HG02884 (cell line): ENCODE measurements around the gene AIP.
"Not testable (repeated sequence)": the region's sequence is repeated elsewhere in the genome, so short reads cannot be mapped to it uniquely, and the experiment has no call there.

Experiments used
- ATAC-seq: cut with Tn5 transposase; IDR thresholded peaks from one replicate; pipeline ENCODE4 v1.9.1; 2021; ENCODE audit warnings: mild to moderate bottlenecking, moderate library complexity; ENCODE audit not compliant: unreplicated experiment

Gene AIP

DNA sequence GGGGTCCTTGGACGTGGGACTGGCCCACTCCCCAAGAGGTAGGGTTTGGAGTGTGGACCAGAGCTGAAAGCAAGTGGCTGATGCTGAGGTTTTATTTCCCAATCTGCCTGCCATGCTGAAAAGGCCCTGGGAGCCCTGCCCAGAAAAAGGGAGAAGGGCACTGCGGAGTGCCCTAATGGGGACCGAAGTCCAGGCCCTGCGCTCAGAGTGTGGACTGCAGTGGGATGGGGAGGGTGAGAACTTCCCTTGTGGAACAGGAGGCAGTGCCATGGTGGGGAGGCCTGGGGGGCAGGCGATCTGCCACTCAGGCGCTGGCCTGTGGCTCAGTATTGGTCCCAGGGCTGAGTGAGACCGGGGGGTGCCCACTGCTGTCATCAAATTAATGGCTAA lies 34.6 kb upstream of the AIP start:
- ATAC-seq: no peak

DNA sequence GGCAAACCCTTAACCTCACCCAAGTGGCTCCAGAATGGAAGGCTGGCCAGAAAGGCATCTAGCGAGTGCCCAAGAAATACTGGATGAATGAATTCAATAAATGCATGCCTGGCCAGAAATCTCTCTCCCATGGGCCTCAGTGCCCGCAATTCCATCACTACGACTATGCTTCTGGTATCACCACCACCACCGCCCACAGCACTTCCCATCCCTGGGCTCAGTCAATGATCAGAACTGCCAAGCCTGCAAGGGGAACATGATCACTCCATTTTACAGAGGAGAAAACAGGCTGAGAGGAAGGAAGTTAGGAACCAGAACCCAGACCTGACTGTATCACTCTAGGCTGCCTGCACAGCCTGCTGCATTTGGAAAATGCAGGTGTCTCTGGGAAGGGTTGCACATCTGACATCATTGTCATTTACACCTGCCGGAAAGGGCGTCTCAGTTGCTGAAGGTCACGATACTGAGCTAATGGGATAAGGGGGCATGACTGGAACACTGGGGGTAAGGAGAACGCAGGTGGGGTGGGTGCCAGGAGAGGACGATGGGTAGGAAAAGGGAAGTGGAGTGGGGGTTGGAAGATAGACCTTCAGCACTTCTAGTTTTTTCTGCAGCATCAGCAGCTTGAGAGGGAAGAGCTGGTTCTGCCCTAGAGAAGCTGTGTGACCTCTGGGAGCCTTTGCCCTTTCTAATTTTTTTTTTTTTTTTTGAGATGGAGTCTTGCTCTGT lies 33.5 kb upstream of the AIP start:
- no peak for ATAC-seq

DNA sequence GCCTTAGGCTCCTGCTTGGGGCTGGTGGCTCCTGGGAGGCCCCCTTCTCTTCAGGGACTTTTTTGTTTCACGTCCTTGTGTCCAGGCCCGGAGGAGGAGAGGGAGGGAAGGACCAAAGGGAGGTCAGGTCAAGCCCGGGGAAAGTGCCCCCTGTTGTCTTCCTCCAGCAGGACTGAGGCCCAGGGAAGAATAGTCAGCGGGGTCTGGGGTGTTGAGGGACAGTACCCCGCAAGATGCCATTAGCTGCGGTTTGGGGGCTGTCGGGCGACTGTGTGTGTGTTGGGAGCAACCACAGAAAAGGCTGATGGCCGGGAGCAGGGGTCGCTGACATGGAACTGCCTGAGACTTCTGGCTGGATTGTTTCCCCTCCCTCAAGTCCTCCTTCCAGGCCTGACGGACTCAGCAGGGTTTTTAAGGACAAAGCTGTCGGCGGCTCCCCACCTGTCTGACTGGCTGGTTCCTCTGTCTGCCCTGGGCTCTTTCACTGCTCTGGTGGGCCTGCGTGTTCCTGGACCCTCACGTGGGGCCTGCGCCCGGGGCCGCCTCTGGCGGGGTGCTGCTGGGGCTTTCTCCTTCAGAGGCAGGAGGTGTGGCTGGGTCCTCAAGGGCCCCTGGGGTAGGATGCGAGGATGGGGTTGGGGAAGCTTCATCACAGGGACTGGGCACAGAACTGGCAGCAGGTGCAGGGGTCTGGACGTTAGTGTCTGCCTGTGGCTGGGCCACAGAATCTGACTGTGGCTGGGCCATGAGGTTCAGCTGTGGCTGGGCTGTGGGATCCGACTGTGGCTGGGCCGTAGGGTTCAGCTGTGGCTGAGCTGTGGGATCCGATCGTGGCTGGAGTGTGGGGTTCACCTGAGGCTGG lies 31.8 kb upstream of the AIP start:
- no peak for ATAC-seq

DNA sequence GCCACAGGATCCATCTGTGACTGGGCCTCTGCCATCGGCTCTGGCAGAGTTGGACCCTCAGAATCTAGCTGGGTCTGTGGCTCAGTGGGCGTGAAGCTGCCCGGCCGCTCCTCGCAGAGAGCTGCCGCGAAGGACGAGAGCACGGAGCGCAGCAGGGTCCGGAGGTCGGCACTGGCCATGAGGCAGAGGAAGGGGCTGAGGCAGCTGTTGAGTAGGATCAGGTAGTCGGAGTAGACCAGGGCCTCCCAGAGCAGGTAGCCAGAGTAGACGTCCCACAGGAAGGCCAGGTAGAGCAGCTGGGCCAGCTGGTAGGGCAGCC lies 31.2 kb upstream of the AIP start:
- no peak for ATAC-seq

DNA sequence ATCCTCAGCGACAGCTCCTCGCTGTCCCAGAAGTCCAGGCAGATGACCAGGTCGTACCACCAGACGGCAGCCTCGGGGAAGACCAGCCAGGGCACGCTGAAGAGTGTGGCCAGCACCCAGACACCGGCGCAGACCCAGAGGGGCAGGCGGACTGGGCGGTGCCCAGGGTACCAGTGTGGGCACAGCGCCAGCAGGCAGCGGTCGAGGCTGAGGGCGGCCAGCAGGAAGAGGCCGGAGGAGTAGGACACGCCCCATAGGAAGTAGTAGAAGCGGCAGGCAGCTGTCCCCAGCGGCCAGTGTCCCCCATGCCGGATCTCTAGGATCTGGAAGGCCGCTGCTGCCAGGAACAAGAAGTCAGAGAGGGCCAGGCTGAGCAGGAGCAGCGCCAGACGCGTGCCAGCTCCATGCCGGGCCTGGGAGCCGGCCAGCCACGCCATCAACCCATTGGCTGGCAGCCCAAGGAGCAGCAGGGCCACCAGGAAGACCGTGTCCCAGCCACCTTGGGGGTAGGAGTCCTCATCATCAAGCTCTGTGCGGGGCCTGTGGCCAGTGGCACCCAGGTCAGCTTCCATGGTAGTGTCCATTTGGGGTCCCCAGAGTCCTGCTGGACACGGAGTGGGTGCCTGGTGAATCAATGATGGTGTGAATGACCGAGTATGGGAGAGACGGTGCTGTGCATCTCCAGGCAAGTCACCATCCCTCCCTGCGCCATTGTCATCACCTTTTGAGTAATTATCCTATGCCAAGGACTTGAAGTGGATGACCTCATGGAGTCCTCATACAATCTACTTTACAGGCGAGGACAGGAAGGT lies 30.5 kb upstream of the AIP start, which contains the start of gene GPR152:
Gene GPR152, minus strand, starts transcription at position 589 of the 812 bp plus-strand sequence. Its CDS starts 5 bp downstream, at position 584.
- ATAC-seq: no peak

DNA sequence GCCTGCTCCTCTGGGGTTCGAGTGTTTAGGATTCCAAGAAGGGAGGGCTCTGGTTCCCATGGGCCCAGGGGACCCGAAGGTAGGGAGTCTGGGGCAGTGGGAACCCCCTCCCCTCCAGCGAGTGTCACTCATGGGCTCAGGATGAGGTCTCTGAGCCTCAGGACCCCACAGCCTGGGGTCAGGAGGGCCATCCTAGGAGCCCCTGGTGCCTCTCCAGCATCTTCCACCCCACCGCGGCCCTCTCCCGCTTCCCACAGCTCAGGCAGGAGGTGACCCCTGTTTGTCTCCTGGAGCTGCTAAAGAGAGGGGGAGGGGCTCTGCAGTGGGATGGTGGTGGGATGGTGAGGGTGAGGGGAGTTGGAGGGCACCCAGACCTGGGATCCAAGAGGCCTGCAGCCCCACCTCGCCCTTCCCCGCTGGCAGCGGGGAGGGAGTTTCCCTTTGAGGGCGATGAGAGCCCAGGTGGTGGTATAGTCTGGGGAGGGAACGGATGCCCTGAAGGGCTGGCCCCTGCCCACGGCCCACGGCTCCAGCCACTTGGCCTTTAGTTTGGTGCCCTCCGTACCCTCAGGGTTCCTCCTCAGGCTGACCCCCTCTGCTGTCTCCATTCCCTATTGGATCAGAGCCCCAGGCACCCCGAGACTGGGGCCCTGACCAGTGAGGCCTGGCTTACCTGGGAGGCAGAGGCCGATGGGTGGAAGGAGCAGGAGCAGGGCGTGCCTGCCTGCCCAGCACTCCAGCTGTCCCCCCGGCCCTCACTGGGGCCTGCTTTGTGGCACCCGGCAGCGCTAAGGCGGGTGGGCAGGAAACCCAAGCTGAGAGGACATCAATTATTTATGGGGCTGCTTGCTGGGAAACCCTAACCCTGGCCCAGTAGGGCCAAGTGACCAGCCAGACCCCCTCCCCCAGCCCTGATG lies 28.8 kb upstream of the AIP start:
- ATAC-seq: no peak

DNA sequence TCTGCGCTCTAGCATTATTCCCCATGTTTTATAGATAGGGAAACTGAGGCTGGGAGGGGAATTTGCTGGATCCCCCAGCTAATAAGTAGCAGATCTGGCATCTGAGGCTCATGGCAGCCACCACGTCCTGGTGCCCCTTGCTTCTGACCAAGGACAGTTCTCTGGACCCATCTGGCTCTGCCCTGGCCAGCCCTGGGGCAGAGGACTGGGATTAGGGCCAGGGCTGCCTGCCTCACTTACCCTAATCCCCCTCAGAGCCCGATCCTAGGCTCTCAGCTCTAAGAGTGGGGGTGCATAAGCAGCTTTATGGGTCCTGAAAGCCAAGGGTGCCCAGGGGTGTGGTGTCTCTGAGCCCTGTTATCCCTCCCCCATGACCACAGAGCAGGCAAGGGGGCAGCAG lies 27.8 kb upstream of the AIP start, which contains the start of gene CABP4:
Gene CABP4, plus strand, starts transcription at position 301 of the 400 bp plus-strand sequence. Its CDS starts 70 bp downstream, at position 371.
- ATAC-seq: no peak

DNA sequence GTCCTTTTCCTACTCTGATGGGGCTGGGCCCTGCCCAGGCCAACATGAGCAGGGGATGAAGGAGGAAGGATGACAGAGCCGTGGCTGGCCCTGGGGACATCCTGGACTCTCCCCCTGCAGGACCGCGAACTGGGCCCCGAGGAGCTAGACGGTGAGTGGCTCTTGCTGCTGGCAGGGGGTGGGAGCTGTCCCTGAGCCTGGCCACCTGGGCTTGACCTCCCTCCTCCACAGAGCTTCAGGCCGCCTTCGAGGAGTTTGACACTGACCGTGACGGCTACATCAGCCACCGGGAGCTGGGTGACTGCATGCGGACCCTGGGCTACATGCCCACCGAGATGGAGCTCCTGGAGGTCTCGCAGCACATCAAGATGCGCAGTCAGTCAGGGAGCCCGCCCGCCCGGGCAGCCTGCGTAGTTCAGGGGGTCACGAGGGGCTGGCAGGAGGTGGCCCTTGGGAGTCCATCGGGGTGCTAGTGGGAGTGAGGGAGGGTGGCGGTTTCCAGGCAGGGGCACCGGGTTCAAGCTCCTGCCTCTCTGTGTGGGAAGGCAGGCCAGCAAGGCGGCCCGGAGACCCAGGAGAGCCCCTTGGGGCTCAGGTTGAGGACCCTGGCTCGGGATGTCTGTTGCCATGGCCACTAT lies 26.6 kb upstream of the AIP start:
- no peak for ATAC-seq

DNA sequence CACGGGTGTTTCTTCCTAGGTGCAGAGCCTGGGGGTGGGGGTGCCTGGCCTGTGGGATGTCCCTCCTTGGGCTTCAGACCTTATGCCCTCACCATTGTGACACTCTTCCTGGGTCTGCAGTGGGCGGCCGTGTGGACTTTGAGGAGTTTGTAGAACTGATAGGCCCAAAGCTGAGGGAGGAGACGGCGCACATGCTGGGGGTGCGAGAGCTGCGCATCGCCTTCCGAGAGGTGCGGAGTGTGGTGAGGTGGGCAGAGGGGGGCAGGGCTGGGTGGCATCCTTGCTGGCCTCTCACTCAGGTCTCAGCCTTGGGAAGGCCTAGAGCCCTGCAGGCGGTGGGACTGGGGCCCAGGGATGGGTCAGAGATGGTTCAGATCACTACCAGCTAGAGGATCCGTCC lies 25.4 kb upstream of the AIP start:
- ATAC-seq: no peak

DNA sequence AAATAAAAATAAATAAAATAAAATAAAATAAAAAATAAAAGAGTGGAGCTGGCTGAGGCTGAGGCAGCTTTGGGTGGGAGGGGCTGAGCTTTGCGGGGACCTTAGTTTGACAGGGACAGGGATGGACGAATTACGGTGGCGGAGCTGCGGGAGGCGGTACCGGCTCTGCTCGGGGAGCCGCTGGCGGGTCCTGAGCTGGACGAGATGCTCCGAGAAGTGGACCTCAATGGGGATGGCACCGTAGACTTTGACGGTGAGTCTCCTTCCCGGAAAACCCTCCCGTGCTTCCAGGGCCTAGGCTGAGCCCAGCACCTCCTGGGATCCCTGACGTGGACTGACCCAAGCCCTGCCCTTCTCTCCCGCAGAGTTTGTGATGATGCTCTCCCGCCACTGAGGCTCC lies 24.6 kb upstream of the AIP start:
- ATAC-seq: no peak

DNA sequence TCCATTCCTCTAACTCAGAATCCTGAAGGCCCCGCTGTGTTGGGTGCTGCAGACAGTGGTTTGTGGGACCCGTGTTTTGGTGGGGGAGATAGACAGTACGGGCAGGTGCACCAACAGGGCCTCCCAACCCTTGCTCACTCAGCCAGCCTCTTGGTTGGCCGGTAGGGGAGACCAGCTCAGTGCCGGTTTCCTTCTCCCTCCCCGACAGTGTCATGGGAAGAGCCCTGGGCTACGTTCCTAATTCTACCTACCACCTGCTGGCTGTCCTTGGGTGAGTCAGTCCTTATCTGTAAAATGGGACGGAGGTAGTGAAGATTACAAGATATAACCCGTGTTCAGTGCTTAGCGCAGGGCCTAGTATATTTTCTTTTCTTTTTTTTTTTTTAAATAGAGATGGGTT lies 19.6 kb upstream of the AIP start:
- ATAC-seq: no peak

DNA sequence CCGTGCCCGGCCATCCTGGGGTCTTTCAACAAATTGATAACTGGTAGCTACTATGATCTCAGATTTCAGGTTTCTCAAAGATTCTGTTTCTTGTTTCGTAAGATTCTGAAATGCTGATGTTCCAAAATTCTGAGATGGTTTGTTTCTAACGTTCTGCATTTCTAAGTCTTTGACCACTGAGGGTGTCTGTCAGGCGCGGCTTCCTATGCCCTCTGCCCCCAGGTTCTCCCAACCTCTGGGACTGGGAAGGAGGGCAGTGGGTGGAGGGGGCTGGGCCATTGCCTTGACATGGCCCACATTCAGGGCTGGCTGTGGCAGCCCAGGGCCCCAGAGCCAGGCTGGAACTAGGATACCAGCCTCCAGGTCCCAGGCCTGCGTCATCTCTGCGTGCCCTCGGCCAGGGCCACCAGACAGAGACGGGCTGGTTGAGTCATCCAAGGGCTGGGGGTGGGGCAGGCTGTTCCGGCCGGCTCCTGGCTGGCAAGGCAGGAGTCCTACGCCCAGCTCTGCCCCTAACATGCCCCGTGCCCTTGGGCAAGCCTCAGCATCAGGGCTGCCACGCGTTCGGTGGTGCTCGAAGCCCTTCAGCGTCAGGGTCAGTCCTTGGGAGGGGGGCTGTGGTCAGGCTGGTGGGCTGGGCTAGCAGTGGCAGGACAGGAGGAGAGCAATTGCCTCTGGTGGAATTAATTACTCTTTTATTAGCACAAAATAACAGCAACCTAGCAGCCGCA lies 19.0 kb upstream of the AIP start:
- ATAC-seq: no peak

DNA sequence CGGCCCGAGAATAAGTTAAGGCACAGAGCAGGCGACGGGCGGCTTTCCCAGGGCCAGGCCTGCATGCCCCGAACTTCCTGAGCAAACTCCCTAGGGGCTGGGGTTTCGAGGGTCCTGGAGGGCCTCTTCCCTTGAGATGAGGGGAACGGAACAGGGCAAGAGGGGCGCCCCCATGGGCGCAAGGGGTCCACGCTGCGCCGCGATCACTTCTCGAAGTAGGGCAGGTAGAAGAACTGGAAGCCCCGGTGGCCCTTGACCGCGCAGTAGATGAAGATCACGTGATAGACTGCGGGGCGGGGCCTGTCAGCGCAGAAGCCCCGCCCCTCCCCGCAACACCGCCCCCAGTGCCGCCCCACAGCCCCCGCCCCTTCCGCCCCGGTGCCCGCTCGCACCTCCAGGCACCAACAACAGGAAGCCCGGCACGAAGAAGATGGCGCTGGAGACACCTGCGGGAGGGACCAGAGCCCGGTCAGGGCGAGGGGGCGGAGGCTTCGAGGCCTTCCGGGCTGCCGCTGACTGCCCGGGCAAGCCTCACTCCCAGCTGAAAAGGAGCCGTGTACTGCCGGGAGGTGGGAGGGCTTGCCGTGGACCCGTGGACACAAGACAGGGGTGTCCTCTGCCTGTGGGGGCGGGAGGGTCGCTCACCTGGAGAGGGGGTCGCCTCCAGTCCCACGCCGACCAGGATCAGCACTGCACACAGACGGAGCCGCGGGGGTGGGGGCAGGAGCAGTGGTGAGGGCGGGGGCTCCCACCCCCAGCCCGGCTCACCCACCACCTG lies 18.2 kb upstream of the AIP start:
- no peak for ATAC-seq

DNA sequence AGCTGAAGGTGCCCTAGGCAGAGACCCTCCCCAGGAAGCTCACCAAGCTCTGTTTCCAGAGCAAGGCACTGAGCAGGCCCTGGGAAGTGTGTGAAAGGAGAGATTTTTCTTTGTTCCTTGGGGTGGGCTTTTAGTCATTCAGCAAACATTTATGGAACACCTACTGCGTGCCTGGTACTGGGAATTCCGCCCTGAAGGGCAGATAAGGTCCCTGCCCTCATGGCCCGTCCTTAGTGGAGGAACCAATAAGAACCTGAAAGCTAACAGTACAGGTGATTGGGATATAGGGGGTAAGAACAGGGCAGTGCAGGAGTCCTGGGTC lies 17.7 kb upstream of the AIP start:
- ATAC-seq: no peak

DNA sequence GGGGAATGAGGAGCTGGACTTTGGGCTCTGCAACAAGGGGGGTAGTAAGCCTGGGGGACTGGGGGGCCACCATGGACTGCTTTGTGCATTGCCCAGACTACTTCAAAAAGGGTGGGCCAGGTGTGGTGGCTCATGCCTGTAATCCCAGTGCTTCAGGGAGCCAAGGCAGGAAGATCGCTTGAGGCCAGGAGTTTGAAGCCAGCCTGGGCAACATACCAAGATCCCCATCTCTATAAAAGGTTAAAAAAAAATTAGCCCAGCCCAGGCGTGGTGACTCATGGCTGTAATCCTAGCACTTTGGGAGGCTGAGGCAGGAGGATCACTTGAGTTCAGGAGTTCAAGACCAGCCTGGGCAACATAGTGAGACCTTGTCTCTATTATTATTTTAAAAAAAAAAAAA lies 17.3 kb upstream of the AIP start:
- ATAC-seq: not testable (repeated sequence)

DNA sequence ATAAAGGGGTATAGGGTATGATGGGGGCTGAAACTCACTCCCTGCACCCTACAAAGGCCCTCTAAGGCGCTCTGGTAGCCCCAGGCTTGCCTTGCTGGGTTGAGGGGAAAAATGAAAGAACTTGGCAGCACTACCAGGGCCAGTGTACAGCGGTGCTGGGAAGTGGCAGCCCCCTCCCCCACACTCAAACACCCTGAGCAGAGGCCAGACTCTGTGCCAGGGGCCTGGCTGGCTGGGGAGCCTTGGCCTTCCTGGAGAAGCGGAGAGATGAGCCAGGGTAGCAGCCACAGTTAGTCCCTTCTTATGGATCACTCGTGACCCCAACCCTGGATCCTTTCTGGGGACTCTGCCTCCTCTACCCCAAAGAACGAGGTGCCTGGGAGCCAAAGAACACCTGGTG lies 16.5 kb upstream of the AIP start:
- no peak for ATAC-seq

DNA sequence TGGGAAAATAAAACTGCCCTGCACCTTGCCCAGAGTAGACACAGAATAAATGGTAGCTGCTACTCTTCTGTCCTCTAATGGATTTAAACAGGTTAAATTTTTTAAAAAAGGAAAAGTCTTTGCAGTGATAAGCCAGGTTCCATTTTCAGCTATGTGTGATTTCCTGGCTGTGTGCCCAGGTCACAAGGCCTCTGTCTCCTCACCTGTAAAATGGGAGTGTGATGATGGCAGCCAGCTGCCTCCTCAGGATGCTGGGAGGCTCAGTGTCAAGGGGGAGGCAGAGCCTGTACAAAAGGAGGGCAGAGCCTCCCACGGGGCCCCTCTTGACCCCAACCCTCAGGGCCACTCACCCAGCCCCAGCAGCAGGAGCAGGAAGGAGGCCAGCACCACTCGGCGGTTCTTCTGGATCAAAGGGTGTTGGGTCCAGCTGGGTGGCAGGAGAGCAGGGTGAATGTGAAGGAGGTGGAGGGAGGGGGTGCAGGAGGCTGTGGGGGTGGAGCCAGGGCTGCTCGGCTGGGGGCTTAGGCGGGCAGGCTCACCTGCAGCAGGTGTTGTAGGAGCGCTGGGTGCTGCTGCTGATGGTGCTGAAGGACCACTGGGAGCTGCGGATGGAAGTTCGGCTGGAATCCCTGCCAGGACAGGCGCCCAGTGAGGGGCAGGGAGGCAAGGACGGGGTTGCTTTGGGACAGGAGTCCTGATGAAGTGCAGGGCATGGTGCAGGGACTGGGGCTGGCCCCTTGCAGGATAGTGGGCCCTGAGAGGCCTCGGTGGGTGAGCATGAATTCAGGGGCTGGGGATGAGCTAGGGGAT lies 15.7 kb upstream of the AIP start:
- no peak for ATAC-seq

DNA sequence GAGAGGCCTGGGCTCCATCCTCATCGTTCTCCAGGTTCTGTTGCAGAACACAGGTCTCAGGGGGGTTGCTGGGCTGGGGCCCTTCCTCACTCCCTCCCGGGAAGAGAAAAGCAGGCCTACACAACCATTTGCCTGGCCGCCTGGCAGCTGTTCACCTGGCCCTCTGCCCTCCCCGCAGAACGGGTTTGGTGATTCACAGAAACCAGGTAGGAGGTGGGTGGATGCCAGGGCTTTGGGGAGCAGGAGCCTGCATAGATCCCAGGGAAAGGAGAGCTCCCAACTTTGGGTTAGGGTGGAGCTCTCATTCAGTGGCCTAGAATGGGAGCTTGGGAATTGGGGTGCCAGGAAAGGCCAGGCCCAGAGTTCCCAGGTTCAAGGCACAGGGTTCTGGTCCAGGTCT lies 14.8 kb upstream of the AIP start:
- ATAC-seq: no peak
